Sciatic nerve (tissue), 2 donors: ENCODE data around the gene ANKRD23. TPM values are rescaled to one million over a fixed set of nuclear protein-coding genes. Genes with fewer than 3 reads are reported as not detected.
"Not testable (repeated sequence)": the region's sequence is repeated elsewhere in the genome, so short reads cannot be mapped to it uniquely, and the experiment has no call there.

Experiments
- ATAC-seq: fragments of 200-7000 bp; cut with Tn5 transposase; one replicate; pipeline ENCODE4 v1.9.1; 2020; ENCODE audit warnings: mild to moderate bottlenecking, moderate library complexity
- DNase-seq: peaks from one replicate; pipeline ENCODE4 v3.0.0-alpha.2; 2020; ENCODE audit warnings: low spot score
- intact Hi-C: fragments of 100-400 bp; cut with DNase I; formaldehyde crosslinking; loops from one replicate; pipeline ENCODE4 v1.14.2; 2022
- total RNA-seq: library from RNA; stranded (reverse); fragmentation: NEBNext Ultra II Directional; extraction: Animal tissue kit (Norgen Biotek cat#: 25700); gene quantifications from one replicate; pipeline ENCODE4 v1.2.1, GENCODE V29; 2021
- donor health status: DM: no; HTN: no; CAD: no.
- donor health status: DM: no; HTN: no; CAD: no.

ANKRD23 gene
- total RNA-seq, 1 donor from 2014 or later = 8.3 TPM

GRCh38 chr2:96866986-96867755 is 23.4 kb upstream of the ANKRD23 start:
- intact Hi-C loops = loop anchor here (5.0 to 10.0 kb wide), 2 partner anchors 52 to 85 kb away; partner anchors contain the start of gene CNNM3
- DNase-seq = no peak

GRCh38 chr2:96866586-96866985 is 22.8 kb upstream of the ANKRD23 start:
- ATAC-seq (no peak), DNase-seq (no peak)
- intact Hi-C loops = loop anchor here (5.0 to 10.0 kb wide), 2 partner anchors 52 to 86 kb away; partner anchors contain the start of gene CNNM3

More at GRCh38 chr2:96866986-96867755, 23.4 kb upstream of the ANKRD23 start:
- ATAC-seq = no peak

GRCh38 chr2:96866149-96866548 is 22.3 kb upstream of the ANKRD23 start:
- DNase-seq = no peak
- intact Hi-C loops = loop anchor here (5.0 to 10.0 kb wide), 2 partner anchors 51 to 86 kb away; partner anchors contain the start of gene CNNM3
- no peak for ATAC-seq

- ATAC-seq (no peak), DNase-seq (peak; percentile 53)
- intact Hi-C loops = loop anchor here (5.0 to 10.0 kb wide), 2 partner anchors 51 to 87 kb away; partner anchors contain the start of gene CNNM3
Observed at GRCh38 chr2:96865654-96866053, 21.8 kb upstream of the ANKRD23 start.

- ATAC-seq (no peak), DNase-seq (no peak)
- intact Hi-C loops = loop anchor here (5.0 to 10.0 kb wide), 2 partner anchors 50 to 88 kb away; partner anchors contain the start of gene CNNM3
Observed at GRCh38 chr2:96864343-96865091, 20.7 kb upstream of the ANKRD23 start.

- DNase-seq = peak; percentile 54
- no peak for ATAC-seq
- intact Hi-C loops = loop anchor here (10.0 kb wide), 1 partner anchor 49 kb away; the partner anchor contains the start of gene CNNM3
Observed at GRCh38 chr2:96863575-96864342, 19.9 kb upstream of the ANKRD23 start.

GRCh38 chr2:96863056-96863455 is 19.2 kb upstream of the ANKRD23 start:
- intact Hi-C loops = loop anchor here (10.0 kb wide), 1 partner anchor 48 kb away; the partner anchor contains the start of gene CNNM3
- DNase-seq, ATAC-seq: not testable (repeated sequence)

GRCh38 chr2:96861074-96861473 is 17.3 kb upstream of the ANKRD23 start:
- ATAC-seq (no peak), DNase-seq (no peak)
- intact Hi-C loops = loop anchor here (10.0 kb wide), 1 partner anchor 46 kb away; the partner anchor contains the start of gene CNNM3

GRCh38 chr2:96860065-96861029 is 16.5 kb upstream of the ANKRD23 start:
- DNase-seq = no peak
- ATAC-seq = no peak
- intact Hi-C loops = loop anchor here (10.0 kb wide), 1 partner anchor 46 kb away; the partner anchor contains the start of gene CNNM3

- ATAC-seq (no peak), DNase-seq (no peak)
- intact Hi-C loops = loop anchor here (10.0 kb wide), 1 partner anchor 45 kb away; the partner anchor contains the start of gene CNNM3
Observed at GRCh38 chr2:96859681-96860064, 15.9 kb upstream of the ANKRD23 start.

- ATAC-seq = peak; percentile 3
- DNase-seq = peak; percentile 83
- intact Hi-C loops = no loop called here
Observed at GRCh38 chr2:96859099-96859649, 15.4 kb upstream of the ANKRD23 start.

- DNase-seq = peak; percentile 99
- peak; percentile 94 for ATAC-seq
- intact Hi-C loops = no loop called here
Observed at GRCh38 chr2:96857667-96858372, 14.0 kb upstream of the ANKRD23 start, which contains the start of gene ANKRD39. TSS of gene ANKRD39 (minus strand) at chr2:96858016. CDS start at chr2:96857987, 29 bp downstream.

GRCh38 chr2:96856776-96857666 is 13.2 kb upstream of the ANKRD23 start:
- DNase-seq (peak; percentile 77), ATAC-seq (no peak)
- intact Hi-C loops = no loop called here

- intact Hi-C loops = no loop called here
- DNase-seq = no peak
- ATAC-seq = no peak
Observed at GRCh38 chr2:96853321-96853720, 9.5 kb upstream of the ANKRD23 start.

GRCh38 chr2:96852667-96853066 is 8.8 kb upstream of the ANKRD23 start:
- ATAC-seq (no peak), DNase-seq (no peak)
- intact Hi-C loops = no loop called here

GRCh38 chr2:96848264-96848663 is 4.4 kb upstream of the ANKRD23 start:
- ATAC-seq (peak; percentile 79), DNase-seq (no peak)
- intact Hi-C loops = no loop called here
